OCI-LY7 (cell line): ENCODE data around the gene SEC14L1. TPM values are rescaled to one million over a fixed set of nuclear protein-coding genes. Genes with fewer than 3 reads are reported as not detected.

ENCODE experiments used
- BruUV-seq: library from RNA; stranded (reverse); fragments of 400-500 nt; replicated peaks from 2 replicates; lab custom pipeline; 2021; lab: Mats Ljungman, UMichigan
- CTCF ChIA-PET: fragments of 300-600 bp; sonication (Branson Sonifier 250); formaldehyde crosslinking; loops from one replicate; lab custom pipeline; 2022; ENCODE audit warnings: antibody characterized with exemption; ENCODE audit not compliant: unreplicated experiment; lab: Charles Lee
- POLR2A ChIA-PET: fragments of 300-600 bp; sonication (Branson Sonifier 250); formaldehyde crosslinking; loops from one replicate; lab custom pipeline; 2022; ENCODE audit warnings: antibody characterized with exemption; lab: Charles Lee
- DNase-seq: peaks from one replicate; pipeline ENCODE4 v3.0.0-alpha.2; 2015; ENCODE audit warnings: low spot score
- H2AFZ ChIP-seq: fragments of 200-600 bp; sonication (generic), shearing (Covaris generic); 2 replicates; pipeline ENCODE4 v1.6.1; 2014; ENCODE audit warnings: mild to moderate bottlenecking, antibody characterized with exemption, low read length, moderate library complexity
- H3K27ac ChIP-seq: fragments of 200-600 bp; sonication (generic); 2 replicates; pipeline ENCODE4 v1.5.1; 2014; ENCODE audit warnings: mixed run types, low read depth, mild to moderate bottlenecking, moderate library complexity, low read length, inconsistent platforms; ENCODE audit not compliant: poor library complexity, severe bottlenecking
- H3K36me3 ChIP-seq: fragments of 200-600 bp; sonication (generic); 2 replicates; pipeline ENCODE4 v1.6.1; 2014; ENCODE audit warnings: mild to moderate bottlenecking, antibody characterized with exemption, low read length, moderate library complexity, mixed read lengths; ENCODE audit not compliant: insufficient read depth
- H3K4me1 ChIP-seq: fragments of 200-600 bp; sonication (generic); 2 replicates; pipeline ENCODE4 v1.5.1; 2014; ENCODE audit warnings: mild to moderate bottlenecking, low read length; ENCODE audit not compliant: insufficient read depth, poor library complexity, severe bottlenecking
- H3K4me2 ChIP-seq: fragments of 200-600 bp; sonication (generic); 2 replicates; pipeline ENCODE4 v1.6.1; 2014; ENCODE audit warnings: mild to moderate bottlenecking, low read length
- H3K4me3 ChIP-seq: fragments of 200-600 bp; sonication (generic); 2 replicates; pipeline ENCODE4 v1.5.1; 2014; ENCODE audit warnings: mild to moderate bottlenecking, low read depth, low read length; ENCODE audit not compliant: poor library complexity, severe bottlenecking
- H3K79me2 ChIP-seq: fragments of 200-600 bp; sonication (generic); 2 replicates; pipeline ENCODE4 v1.6.1; 2016; ENCODE audit warnings: low read depth, mild to moderate bottlenecking, low read length, moderate library complexity, mixed read lengths; ENCODE audit not compliant: insufficient read depth
- H3K9me2 ChIP-seq: fragments of 200-600 bp; sonication (generic); 2 replicates; pipeline ENCODE4 v1.6.1; 2016; ENCODE audit warnings: mild to moderate bottlenecking, low read length, mixed read lengths; ENCODE audit not compliant: insufficient read depth
- H3K9me3 ChIP-seq: fragments of 200-600 bp; sonication (generic); 2 replicates; pipeline ENCODE4 v1.6.1; 2014; ENCODE audit warnings: mild to moderate bottlenecking, mixed run types, low read length, mixed read lengths
- H4K20me1 ChIP-seq: fragments of 200-600 bp; sonication (generic); 2 replicates; pipeline ENCODE4 v1.6.1; 2014; ENCODE audit warnings: mild to moderate bottlenecking, antibody characterized with exemption, low read length, moderate library complexity, mixed read lengths; ENCODE audit not compliant: insufficient read depth
- EZH2phosphoT487 ChIP-seq: fragments of 200-600 bp; sonication (generic); IDR thresholded peaks from 2 replicates; pipeline ENCODE4 v1.6.1; 2018; ENCODE audit warnings: low read depth, borderline replicate concordance, mild to moderate bottlenecking, mixed run types, antibody characterized with exemption, low read length, moderate library complexity, mixed read lengths
- intact Hi-C: fragments of 100-400 bp; cut with micrococcal nuclease; formaldehyde crosslinking; loops from one replicate; pipeline ENCODE4 v1.10.0; 2022; ENCODE audit not compliant: unreplicated experiment
- total RNA-seq, 2 experiments: library from RNA; depleted of rRNA in 1 of 2; stranded (reverse); fragments of >200 nt in 1 of 2; shearing (Covaris generic) in 1 of 2; gene quantifications; 2 replicates each; pipeline ENCODE4 v1.2.3, GENCODE V29; 2014 to 2022
- TF ChIP-seq, protein P1 (sequence below): fragments of 200-600 bp; sonication (generic); conservative IDR thresholded peaks from 2 replicates; pipeline ENCODE4 v1.5.1; 2014; ENCODE audit warnings: mild to moderate bottlenecking, antibody characterized with exemption, low read length, moderate library complexity, mixed read lengths

Gene SEC14L1
- total RNA-seq, 2 experiments from 2014 or later, result 137 to 227 TPM

DNA sequence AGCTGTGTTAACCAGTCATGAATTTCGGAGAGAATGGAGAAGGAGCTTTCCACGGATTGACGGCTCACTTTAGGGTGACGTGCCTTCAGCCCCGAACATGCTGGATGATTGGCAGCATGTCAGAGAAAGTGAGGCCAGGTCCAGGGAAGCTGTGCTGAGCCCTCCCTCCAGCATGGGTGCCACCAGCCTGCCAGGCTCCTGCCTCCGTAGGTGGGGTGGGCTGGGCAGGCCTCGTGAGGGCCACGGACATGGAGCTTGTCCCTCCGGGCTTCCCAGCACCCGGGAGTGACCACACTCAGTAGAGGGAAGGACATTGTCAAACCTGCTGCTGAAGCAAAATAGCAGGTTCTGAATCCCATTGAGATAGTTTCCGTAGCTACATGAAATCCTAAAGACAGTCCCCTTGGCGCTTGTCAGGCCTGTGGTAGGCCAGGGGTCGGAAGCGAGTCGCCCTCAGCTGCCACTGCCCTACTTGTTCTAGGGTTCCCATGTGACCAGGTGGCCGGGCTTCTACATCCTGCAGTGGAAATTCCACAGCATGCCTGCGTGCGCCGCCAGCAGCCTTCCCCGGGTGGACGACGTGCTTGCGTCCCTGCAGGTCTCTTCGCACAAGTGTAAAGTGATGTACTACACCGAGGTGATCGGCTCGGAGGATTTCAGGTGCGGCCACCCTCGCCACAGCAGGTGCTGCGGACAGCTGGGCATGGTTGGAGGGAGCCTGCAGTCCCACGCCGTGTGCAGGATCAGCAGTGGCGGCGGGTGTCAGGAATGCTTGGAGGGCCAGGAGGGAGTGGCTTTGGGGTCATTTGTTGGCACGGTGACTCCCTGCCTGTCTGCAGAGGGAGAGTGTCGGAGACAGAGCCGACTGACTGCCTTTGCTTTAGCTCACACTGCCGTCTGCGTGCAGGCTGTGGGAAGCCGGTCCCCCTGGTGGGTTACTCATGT lies 72.3 kb downstream of the SEC14L1 start:
- Histone ChIP-seq H3K36me3 (peaks cover 93% of the 10 kb centered on the region), H3K4me3 (peak overlapping the region; percentile 54), H3K4me1 (peaks cover 53% of the 10 kb centered on the region), H2AFZ (no peak overlapping the region), H3K9me2 (no peaks in the 10 kb centered on the region), H4K20me1 (no peaks in the 10 kb centered on the region; the same call in 1 of the 2 replicates), H3K9me3 (no peaks in the 10 kb centered on the region), H3K79me2 (peaks cover 4% of the 10 kb centered on the region; the same call in 1 of the 2 replicates), H3K4me2 (peak overlapping the region; percentile 83), H3K27ac (peak overlapping the region; percentile 87)
- intact Hi-C loops, result loop anchor here (1.0 kb wide), 3 partner anchors 34 to 103 kb away; no protein-coding TSS in a partner anchor
- ChIA-PET POLR2A (interaction anchor here (1.0 to 2.6 kb wide), 6 partner anchors 8 to 125 kb away, joined by 3 to 13 read pairs (median 7); partner anchors contain the start of gene SEC14L1), CTCF (interaction anchor here (1.2 to 3.2 kb wide), 4 partner anchors 31 to 122 kb away, joined by 3 to 13 read pairs (median 4); partner anchors contain the start of gene SEC14L1)
- TF ChIP-seq, protein P1, sequence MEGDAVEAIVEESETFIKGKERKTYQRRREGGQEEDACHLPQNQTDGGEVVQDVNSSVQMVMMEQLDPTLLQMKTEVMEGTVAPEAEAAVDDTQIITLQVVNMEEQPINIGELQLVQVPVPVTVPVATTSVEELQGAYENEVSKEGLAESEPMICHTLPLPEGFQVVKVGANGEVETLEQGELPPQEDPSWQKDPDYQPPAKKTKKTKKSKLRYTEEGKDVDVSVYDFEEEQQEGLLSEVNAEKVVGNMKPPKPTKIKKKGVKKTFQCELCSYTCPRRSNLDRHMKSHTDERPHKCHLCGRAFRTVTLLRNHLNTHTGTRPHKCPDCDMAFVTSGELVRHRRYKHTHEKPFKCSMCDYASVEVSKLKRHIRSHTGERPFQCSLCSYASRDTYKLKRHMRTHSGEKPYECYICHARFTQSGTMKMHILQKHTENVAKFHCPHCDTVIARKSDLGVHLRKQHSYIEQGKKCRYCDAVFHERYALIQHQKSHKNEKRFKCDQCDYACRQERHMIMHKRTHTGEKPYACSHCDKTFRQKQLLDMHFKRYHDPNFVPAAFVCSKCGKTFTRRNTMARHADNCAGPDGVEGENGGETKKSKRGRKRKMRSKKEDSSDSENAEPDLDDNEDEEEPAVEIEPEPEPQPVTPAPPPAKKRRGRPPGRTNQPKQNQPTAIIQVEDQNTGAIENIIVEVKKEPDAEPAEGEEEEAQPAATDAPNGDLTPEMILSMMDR, result no peak
- no peak for TF ChIP-seq EZH2phosphoT487
- no TSS peak for BruUV-seq
- no peak for DNase-seq

DNA sequence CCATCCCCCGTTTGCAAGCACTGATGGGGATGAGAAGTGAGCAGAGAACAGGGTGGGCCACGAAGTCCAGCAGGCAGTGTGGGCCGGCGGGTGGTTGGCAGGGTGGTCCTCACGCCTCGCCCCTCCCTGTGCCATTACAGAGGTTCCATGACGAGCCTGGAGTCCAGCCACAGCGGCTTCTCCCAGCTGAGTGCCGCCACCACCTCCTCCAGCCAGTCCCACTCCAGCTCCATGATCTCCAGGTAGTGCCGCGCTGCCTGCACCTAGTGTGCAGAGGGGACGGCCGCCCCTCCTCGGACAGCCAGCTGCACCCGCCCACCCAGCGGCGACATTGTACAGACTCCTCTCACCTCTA lies 73.0 kb downstream of the SEC14L1 start:
- no peak overlapping the region for H3K27ac ChIP-seq
- peaks cover 4% of the 10 kb centered on the region; the same call in 1 of the 2 replicates for H3K79me2 ChIP-seq
- no peaks in the 10 kb centered on the region for H3K9me2 ChIP-seq
- no TSS peak for BruUV-seq
- H4K20me1 ChIP-seq, result no peaks in the 10 kb centered on the region; the same call in 1 of the 2 replicates
- peaks cover 93% of the 10 kb centered on the region for H3K36me3 ChIP-seq
- H3K4me1 ChIP-seq, result peaks cover 53% of the 10 kb centered on the region
- no peak overlapping the region for H2AFZ ChIP-seq
- no peak overlapping the region for H3K4me3 ChIP-seq
- POLR2A ChIA-PET, result interaction anchor here (1.8 kb wide), 1 partner anchor 104 kb away, joined by 6 read pairs; no protein-coding TSS in a partner anchor
- DNase-seq, result no peak
- no peak for TF ChIP-seq EZH2phosphoT487
- TF ChIP-seq, protein P1, result no peak
- no peaks in the 10 kb centered on the region for H3K9me3 ChIP-seq
- no peak overlapping the region for H3K4me2 ChIP-seq
- CTCF ChIA-PET, result interaction anchor here (1.3 kb wide), 2 partner anchors 32 to 123 kb away, joined by 3 to 4 read pairs; no protein-coding TSS in a partner anchor
- intact Hi-C loops, result no loop called here
